Naive B cell (primary cell): ENCODE measurements around the gene SRGAP2B. TPM values are rescaled to one million over a fixed set of nuclear protein-coding genes. Genes with fewer than 3 reads are reported as not detected.
"Not testable (repeated sequence)": the region's sequence is repeated elsewhere in the genome, so short reads cannot be mapped to it uniquely, and the experiment has no call there.

ENCODE experiments used
- ATAC-seq, 2 donors: fragments of 150-1000 bp; cut with Tn5 transposase; 2 replicates each; pipeline ENCODE4 v1.10.0; 2021; ENCODE audit warnings: low read depth in 2 of 2, mild to moderate bottlenecking in 2 of 2, moderate library complexity in 2 of 2
- DNase-seq: peaks from one replicate; pipeline ENCODE4 v3.0.0; 2022
- H3K27ac Mint-ChIP-seq, 6 donors: one replicate each; pipeline ENCODE4 v1.8.0; 2020 to 2022; ENCODE audit warnings: mild to moderate bottlenecking in 6 of 6, mixed read lengths in 6 of 6, moderate library complexity in 5 of 6, inconsistent platforms in 2 of 6
- H3K27me3 Mint-ChIP-seq, 3 donors: one replicate each; pipeline ENCODE4 v1.8.0; 2021 to 2022; ENCODE audit warnings: mixed read lengths in 3 of 3, mild to moderate bottlenecking in 1 of 3
- H3K36me3 Mint-ChIP-seq, 2 donors: one replicate each; pipeline ENCODE4 v1.8.0; 2020 to 2022; ENCODE audit warnings: mixed read lengths in 2 of 2, inconsistent platforms in 1 of 2, mild to moderate bottlenecking in 1 of 2
- H3K4me1 Mint-ChIP-seq, 3 donors: one replicate each; pipeline ENCODE4 v1.8.0; 2020 to 2022; ENCODE audit warnings: mixed read lengths in 3 of 3, inconsistent platforms in 1 of 3, mild to moderate bottlenecking in 1 of 3, moderate library complexity in 1 of 3
- H3K4me3 Mint-ChIP-seq, 8 donors: one replicate each; pipeline ENCODE4 v1.8.0; 2020 to 2022; ENCODE audit warnings: mild to moderate bottlenecking in 8 of 8, mixed read lengths in 8 of 8, moderate library complexity in 8 of 8, inconsistent platforms in 2 of 8
- H3K9me3 Mint-ChIP-seq, 7 donors: one replicate each; pipeline ENCODE4 v1.8.0; 2020 to 2022; ENCODE audit warnings: mixed read lengths in 7 of 7, mild to moderate bottlenecking in 5 of 7, inconsistent platforms in 2 of 7, moderate library complexity in 1 of 7
- polyA plus RNA-seq, 6 donors: library from polyadenylated mRNA; unstranded; fragments of 300-500 nt; fragmentation: Illumina TruSeq; gene quantifications; one replicate each; pipeline ENCODE4 v1.2.3, GENCODE V29; 2021; ENCODE audit warnings: low read depth in 6 of 6

Gene SRGAP2B
- polyA plus RNA-seq, 6 donors from 2014 or later = 0.92 to 3.6 (median 1.9) TPM; not detected in 1

GRCh38 chr1:145074021-145074559, 21.0 kb downstream of the SRGAP2B start:
- not testable (repeated sequence) for H3K4me1 Mint-ChIP-seq, H3K9me3 Mint-ChIP-seq, H3K36me3 Mint-ChIP-seq, H3K27ac Mint-ChIP-seq, H3K27me3 Mint-ChIP-seq, ATAC-seq, DNase-seq, H3K4me3 Mint-ChIP-seq

DNA sequence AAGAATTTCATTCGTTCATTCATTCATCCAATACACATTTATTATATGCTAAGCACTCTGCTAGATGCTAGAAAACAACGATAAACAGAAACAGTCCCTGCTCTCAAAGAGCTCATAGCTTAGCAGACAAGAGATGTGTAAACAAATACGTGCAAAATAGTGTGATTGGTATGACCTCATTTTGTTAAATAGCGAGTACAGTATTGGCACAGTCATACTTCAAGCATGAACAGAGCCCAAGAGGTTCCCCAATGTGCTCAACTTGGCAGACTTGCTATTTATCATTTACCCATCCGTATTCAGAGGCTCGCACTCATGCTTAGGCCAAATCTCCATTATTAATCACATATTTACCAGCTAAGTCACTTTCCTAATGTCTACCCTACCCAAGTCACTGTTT, 23.6 kb downstream of the SRGAP2B start:
- H3K4me1 Mint-ChIP-seq, ATAC-seq, H3K36me3 Mint-ChIP-seq, H3K27me3 Mint-ChIP-seq, H3K4me3 Mint-ChIP-seq, H3K27ac Mint-ChIP-seq, DNase-seq, H3K9me3 Mint-ChIP-seq: not testable (repeated sequence)

- H3K36me3 Mint-ChIP-seq, H3K27ac Mint-ChIP-seq, H3K4me1 Mint-ChIP-seq, DNase-seq, H3K27me3 Mint-ChIP-seq, ATAC-seq, H3K9me3 Mint-ChIP-seq, H3K4me3 Mint-ChIP-seq: not testable (repeated sequence)
Observed at GRCh38 chr1:145066486-145066885, 28.6 kb downstream of the SRGAP2B start.

- not testable (repeated sequence) for H3K27ac Mint-ChIP-seq, DNase-seq, H3K9me3 Mint-ChIP-seq, H3K4me3 Mint-ChIP-seq, H3K27me3 Mint-ChIP-seq, H3K36me3 Mint-ChIP-seq, H3K4me1 Mint-ChIP-seq
- peak; percentile 97 to 98 for ATAC-seq
Observed at GRCh38 chr1:145065194-145065826, 29.8 kb downstream of the SRGAP2B start.

- H3K4me1 Mint-ChIP-seq, H3K27ac Mint-ChIP-seq, H3K9me3 Mint-ChIP-seq, H3K27me3 Mint-ChIP-seq, H3K36me3 Mint-ChIP-seq, DNase-seq, H3K4me3 Mint-ChIP-seq: not testable (repeated sequence)
- peak in 1 of 2 donors; percentile 20 for ATAC-seq
Observed at GRCh38 chr1:145063941-145064648, 31.0 kb downstream of the SRGAP2B start.

GRCh38 chr1:145063285-145063684, 31.8 kb downstream of the SRGAP2B start:
- not testable (repeated sequence) for ATAC-seq, DNase-seq, H3K4me3 Mint-ChIP-seq, H3K9me3 Mint-ChIP-seq, H3K27me3 Mint-ChIP-seq, H3K27ac Mint-ChIP-seq, H3K4me1 Mint-ChIP-seq, H3K36me3 Mint-ChIP-seq

DNA sequence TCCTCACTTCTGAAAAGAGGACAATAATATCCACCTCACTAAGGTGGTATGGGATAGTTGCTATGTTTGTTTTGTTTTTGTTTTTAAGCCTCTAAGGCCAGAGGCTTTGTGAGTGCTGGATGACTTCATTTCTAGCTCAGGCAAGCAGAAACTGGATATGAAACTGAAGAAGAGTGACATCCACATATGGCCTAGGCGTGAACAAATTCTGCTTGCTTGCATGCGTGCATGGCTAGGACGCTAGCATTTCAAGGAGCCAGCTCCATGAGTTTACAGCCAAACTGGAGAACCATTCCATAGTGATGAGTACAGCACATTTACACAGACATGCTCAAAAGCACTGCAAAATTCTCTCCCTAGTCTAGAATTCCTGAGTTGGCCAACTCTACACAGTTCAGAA, 36.9 kb downstream of the SRGAP2B start:
- H3K9me3 Mint-ChIP-seq, H3K4me3 Mint-ChIP-seq, H3K27ac Mint-ChIP-seq, H3K27me3 Mint-ChIP-seq, H3K4me1 Mint-ChIP-seq, H3K36me3 Mint-ChIP-seq: not testable (repeated sequence)
- ATAC-seq (peak; percentile 71 to 72), DNase-seq (peak; percentile 21)

GRCh38 chr1:145055217-145055760, 39.8 kb downstream of the SRGAP2B start:
- not testable (repeated sequence) for H3K9me3 Mint-ChIP-seq, H3K4me1 Mint-ChIP-seq, H3K4me3 Mint-ChIP-seq, H3K27me3 Mint-ChIP-seq, H3K36me3 Mint-ChIP-seq, DNase-seq, H3K27ac Mint-ChIP-seq
- ATAC-seq = peak; percentile 89 to 90

DNA sequence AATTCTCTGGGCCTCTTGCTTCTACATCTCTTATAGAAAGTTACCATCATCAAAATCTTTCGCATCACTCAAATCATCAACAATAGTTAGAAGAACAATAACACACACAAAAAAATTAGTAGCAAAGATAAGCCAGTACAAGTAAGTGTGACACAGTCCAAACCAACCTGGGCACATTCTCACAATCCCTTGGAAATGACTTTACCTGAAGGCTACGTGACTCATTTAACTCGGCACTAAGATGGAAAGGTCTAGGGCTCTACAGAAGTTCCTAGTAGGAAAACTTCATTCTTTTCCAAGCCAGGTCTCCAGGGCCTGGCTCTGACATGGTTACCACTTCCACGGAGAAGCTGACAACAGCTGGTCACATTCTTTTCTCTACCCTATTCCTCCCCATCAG, 41.7 kb downstream of the SRGAP2B start:
- not testable (repeated sequence) for H3K27me3 Mint-ChIP-seq, H3K27ac Mint-ChIP-seq, H3K36me3 Mint-ChIP-seq, H3K4me3 Mint-ChIP-seq, ATAC-seq, DNase-seq, H3K9me3 Mint-ChIP-seq, H3K4me1 Mint-ChIP-seq

- ATAC-seq, H3K36me3 Mint-ChIP-seq, H3K27ac Mint-ChIP-seq, H3K9me3 Mint-ChIP-seq, DNase-seq, H3K27me3 Mint-ChIP-seq, H3K4me3 Mint-ChIP-seq, H3K4me1 Mint-ChIP-seq: not testable (repeated sequence)
Observed at GRCh38 chr1:145052019-145052776, 42.9 kb downstream of the SRGAP2B start.

DNA sequence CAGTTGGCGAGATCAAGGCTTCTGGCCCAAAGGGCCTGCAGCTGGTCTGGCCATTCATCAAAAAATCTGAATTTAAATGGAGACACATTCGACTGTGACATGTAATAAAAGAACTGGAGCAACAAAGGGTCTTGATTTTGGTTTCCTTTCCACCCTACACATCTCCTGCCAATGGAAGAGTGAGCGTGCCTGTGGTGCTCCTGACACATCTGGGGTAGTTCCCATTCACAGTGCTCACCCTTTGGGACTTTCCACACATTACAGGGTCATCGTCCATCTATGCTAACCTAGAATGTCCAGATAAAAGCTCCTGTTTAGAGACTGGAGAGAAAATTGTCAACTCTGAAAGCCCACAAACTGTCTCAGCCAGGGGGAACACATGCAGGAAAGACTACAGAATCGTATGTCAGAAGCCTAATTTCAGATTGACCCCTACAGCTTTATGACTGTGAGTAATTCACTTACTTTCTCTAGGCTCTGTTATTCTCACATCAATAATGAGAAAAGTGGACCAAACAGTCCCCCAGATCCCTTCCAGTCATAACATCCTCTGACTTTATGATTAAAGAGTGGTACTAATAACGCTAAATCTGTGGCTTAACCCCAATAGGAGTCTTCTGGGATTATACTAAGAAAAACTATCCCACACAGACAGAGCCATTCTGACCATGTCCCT, 46.8 kb downstream of the SRGAP2B start:
- not testable (repeated sequence) for H3K4me3 Mint-ChIP-seq

DNA sequence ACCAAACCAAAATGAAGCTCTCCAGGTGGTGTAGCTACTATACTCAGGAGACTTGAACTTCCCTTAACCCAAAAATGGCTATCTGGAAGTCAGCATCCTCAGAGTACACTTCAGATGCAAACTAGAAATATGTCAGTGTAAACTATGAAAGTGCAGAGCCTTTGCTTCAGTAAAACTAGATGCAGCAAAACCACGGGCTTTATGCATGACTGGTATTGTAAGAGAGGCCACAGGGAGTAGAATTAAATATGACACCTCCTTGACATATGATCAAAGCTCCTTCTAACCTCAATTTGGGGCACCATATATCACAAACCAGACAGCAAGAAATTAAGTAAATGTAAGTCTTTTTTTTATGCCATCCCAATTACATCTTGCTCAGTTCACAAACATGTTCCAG, 47.6 kb downstream of the SRGAP2B start:
- H3K4me3 Mint-ChIP-seq, H3K27me3 Mint-ChIP-seq, H3K4me1 Mint-ChIP-seq, H3K36me3 Mint-ChIP-seq, DNase-seq, H3K27ac Mint-ChIP-seq, H3K9me3 Mint-ChIP-seq: not testable (repeated sequence)
- peak; percentile 88 to 94 for ATAC-seq

More for the DNA sequence above, 46.8 kb downstream of the SRGAP2B start:
- H3K36me3 Mint-ChIP-seq, DNase-seq, H3K27ac Mint-ChIP-seq, H3K9me3 Mint-ChIP-seq, ATAC-seq, H3K4me1 Mint-ChIP-seq, H3K27me3 Mint-ChIP-seq: not testable (repeated sequence)

DNA sequence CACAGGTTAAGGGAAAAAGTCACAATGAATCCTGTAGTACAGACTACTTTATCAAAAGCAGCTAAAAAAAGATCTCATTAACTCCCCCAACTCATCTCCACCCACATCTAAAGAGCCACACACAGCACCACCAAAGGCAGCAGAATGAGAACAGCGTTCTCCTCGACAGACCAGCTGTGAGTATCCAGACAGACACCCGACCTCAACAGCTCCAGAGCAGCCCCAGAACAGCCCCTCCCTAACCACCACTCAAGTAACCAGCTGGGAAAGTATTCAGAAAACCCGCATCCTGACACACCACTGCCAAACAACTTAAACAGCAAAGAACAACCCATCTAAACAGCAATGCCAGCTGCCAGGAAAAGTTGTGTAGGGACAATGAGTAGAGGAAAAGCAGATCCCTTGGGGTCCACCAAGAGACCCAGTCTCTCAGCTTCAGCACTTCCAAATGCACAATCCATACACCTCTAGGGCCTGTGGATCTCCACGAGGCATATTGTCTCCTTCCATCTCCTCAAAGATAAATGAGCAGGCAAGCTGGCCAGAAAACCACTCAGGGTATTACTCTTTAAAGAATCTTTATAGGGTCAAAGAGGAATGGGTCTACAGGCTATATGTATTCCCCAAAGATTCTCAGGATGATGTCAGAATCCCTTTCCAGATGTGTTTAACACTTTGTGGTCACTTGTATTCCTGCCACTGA, 49.4 kb downstream of the SRGAP2B start:
- not testable (repeated sequence) for DNase-seq, H3K36me3 Mint-ChIP-seq, H3K27me3 Mint-ChIP-seq, H3K27ac Mint-ChIP-seq, H3K9me3 Mint-ChIP-seq, H3K4me3 Mint-ChIP-seq, ATAC-seq, H3K4me1 Mint-ChIP-seq
